CD4-positive, alpha-beta T cell treated with Interleukin-4 for 4 hours (primary cell): ENCODE results near the gene QKI.

ENCODE experiments used
- DNase-seq: peaks from one replicate; pipeline ENCODE4 v3.0.0-alpha.2; 2020

QKI gene

DNA sequence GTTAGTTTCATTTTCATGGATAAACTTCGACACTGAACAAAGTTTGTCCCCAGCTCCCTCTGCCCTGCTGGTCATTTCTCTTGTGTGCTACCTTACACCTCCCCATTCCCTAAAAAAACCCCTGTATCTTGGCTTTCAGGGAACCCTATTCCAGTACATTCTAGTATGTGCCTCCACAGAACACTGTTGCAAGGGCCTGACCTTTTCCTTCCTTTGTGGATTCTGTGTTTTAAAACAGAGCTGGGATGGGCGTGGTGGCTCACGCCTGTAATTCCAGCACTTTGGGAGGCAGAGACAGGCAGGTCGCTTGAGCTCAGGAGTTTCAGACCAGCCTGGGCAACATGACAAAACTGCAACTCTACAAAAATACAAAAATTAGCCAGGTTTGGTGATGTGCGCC, 20.6 kb upstream of the QKI start:
- DNase-seq = no peak

DNA sequence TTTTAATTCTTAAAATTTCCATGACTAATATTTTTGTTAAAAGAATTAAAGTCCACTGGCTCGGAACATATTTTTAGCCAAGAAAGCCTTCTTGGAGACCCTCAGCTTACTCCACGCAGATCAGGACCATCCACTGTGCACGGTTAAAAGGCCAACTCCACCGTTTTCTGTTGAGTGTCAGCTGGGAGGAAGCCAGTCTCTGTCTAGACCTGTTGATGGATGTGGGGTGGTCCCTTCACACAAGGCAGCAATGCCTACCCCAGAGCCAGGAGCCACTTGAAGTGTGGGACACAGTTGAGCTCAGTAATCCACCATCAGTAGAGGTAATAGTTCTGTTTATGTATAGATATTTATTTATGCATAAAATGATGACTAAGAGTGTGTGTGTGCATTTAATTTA, 19.9 kb upstream of the QKI start:
- DNase-seq = no peak

DNA sequence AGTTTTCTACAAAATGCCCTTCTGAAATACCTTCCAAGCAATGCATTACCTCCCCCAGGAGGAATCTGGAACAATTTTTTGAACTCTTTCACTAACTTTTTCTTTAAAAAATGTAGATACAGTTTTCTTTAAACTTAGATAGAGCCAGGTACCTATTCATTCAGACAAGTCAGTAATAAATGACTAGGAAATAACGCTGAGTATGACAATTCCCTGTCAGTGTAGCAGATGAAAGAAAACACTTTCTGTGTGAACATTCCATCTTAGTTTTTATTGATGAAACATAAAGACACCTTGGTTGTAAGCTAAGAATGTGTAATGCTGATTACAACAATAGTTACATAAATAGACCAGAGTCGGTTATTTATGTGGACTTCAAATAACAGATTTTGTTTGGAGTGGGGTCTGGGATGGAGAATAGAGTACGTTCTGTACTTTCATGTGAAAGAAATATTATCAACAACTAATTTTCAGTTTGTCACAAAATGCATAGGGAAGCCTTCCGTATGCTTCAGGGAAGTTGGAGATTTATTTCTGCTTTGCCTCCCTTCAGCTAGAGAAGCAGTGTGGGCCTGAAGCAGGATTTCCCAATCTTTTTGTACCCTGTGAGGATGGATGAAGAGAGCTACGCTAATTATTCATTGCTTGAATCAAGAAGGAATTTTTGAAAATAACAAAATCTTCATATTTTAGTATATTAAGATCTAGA, 19.2 kb upstream of the QKI start:
- DNase-seq = no peak

DNA sequence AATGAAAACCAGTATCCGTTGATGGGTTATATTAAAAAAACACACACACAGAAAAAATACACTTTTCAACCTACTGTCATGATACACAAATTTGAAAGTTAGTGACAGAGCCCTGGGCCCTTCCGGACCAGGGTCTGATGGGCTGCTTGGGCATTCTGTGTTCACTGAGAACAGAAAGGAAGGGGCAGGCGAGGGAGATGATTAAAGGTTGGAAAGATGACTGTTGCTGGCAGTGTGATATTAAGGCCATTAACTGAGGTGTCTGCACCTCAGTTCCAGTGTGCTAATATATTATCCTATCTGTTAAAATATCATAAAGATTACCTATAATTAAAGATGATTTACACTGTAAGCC, 18.7 kb upstream of the QKI start:
- no peak for DNase-seq

DNA sequence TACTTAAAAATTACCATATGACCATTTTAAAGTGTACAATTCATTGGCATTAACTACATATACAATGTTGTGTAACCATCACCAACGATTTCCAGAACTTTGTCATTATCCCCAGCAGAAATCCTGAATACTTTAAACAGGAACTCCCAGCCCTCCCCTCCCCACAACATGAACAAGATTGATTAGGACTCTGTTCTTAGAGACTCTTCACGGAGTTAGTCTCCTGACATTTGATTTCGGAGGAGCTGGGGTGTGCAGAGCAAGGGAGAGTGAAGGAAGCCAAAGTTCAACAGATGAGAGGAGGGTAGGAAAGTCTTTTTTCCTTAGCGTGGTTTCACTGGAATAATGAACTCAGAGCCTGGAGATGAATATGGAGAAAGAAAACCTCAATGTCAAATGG, 17.2 kb upstream of the QKI start:
- DNase-seq = no peak

DNA sequence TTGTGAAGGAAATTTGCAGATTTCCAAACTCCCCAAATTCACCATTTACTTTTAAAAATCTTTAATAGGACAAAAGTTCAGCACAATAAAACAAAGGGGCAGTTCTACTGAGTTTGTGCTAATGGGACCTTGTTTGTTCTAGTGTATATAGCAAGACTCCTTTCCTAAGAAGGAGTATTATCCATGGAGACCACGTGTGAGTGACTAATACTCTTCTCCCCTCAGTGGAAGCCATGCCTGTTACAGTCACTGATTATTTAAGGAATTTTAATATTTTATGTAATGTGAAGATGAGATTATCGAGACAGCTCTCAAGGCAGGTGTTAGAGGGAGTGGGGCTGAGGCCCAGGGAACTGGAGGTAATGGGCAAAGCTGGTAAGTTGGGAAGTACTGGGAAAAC, 16.4 kb upstream of the QKI start:
- DNase-seq = no peak

DNA sequence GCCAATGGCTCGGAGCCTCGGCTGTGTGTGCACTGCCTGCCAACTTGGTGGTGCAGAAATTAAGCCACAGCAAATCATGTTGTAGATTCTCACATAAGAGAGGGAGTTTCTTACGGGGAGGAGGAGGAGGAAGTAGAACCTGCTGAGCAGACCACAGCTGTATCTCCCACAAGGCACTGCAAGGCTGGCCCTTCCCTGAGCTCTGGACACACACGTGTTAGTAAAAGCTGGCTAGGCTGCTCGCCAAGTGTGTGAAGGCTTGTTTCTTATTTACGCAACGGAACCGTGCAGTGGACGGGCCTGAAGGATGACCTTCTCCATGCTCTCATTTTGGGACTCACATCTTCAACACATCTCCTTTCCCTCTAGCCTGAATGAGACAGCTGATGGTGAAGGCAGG, 15.7 kb upstream of the QKI start:
- no peak for DNase-seq

DNA sequence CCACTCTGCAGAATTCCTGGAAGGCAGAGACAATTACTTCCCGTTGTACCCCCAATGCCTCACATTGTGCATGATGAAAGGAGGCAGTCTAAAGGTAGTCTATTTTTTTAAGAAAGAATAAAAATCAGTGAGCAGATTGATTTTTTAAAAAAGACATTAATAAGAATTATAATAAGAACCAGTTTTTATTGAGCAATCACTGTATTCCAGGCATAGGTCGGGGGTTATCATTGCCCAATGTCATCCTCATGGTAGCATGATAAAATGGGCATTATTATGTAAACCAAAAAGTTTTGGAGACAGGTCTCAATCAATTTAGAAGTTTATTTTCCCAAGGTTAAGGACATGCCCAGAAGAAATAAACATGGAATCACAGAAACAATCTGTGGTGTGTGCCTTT, 14.0 kb upstream of the QKI start:
- DNase-seq = no peak

DNA sequence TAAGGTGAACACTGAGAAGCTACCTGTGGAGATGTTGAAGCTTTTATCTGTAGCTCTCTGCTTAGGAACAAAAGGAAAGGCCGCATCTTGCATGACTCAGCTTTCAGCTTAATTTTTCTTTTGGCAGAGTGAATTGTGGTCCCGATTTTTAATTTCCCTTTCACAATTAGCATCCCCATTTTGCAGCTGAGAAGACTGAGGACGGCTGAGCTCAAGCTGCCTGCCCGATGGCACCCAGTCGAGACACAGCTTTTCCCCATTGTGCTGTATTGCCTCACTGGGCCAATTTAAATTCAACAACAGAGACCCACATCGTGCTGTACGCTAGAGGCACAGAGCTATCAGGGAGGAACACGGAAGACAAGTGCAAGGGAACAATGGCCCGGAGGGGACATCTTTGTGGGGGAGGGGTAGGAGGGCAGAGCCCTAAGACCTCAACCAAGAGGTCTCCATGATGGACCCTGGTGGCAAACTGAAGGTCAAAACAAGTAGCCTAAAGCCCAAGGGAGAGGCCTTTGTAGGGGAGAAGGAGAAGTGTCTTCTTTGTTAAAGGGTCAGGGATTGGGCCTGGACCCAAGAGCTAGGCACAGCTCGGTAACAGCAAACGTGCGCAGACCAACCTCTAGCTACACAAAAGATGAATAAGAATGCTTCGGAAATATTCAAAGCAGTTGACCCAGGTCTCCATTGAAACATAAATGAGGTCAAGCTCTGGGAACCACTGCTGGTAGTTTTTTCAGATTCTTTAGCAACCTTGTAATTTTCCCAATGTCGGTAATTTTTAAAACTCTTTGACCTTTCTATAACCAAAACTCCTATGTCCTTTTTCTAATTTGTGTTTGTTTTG, 13.3 kb upstream of the QKI start:
- no peak for DNase-seq

DNA sequence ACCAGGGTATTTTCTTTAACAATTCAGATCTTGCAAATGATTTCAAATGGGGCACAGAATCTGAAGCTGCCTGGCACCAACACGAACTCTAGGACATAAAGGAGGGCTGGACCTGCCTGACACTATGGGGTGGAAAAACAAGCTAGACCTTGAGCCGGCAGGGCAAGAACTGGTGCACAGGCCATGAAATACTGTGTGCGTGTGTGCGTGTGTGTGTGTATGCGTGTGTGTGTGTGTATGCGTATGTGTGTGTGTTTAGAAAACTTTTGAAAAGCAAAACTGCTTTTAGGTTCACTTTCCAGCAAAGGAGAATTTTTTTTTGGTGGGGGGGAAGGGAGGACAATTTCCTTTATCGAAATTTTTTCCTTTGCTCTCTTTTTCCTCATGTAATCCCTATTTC, 11.9 kb upstream of the QKI start:
- DNase-seq = no peak

DNA sequence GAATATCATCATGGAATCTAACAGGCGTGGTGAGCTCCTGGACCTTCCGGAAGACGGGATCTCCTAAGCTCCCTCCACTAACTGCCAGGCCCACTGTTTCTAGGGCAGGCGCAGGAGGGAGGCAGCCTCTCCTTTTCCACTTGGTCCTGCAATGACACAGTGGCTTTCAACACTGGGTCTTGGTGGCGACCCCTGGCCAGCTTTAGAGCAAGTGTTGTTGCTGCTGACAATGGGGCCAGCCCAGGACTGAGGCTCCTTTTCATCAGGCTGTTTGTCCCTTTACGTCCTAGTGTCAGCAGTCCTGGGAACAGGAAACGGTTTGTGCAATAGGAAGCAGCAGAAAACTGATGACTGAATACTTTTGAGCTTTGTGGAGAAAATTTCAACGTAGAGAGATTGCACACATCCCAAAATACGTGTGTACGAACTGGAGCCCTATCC, 9.7 kb upstream of the QKI start:
- DNase-seq = no peak

DNA sequence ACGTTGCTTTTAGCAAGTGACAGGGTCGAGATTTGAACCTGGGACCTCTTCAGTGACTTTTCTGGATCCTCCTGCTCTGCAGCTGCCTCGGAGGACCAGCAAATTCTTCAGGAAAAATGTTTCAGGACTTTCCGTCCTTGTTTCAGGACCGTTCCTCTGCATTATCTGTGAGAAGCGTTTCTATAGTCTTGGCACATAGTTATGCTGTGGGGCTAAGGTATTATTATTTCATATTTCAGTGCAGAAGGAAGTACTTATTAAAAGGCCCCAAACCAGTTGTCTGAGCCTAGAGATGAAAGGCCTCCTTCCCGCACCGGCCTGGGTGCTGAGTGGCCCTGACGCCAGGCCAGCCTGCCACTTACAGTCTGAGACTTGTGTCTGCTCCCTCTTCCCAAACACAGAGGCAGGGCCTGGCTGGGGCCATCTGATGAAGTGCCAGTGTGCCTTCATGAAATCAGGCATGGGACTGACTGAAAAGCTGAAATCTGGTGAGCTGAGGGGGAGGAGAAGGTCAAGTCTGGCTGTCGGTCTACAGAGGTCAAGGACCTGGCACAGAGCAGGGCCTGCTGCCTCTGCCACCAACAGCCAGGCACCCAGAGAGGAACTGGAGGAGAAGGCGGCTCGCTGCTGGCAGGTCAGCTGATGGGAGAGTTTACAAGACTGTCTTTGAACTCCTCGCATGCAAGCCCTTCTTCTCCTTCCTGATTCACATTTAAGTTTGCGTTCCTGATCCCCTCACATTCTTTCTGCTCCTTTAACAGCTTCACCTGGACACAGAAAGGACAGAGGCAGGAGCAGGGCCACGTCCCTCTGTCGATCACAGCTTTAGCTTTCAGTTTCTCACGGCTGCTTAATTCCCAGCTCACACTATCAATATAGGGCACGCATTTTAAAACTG, 8.9 kb upstream of the QKI start:
- DNase-seq = no peak

DNA sequence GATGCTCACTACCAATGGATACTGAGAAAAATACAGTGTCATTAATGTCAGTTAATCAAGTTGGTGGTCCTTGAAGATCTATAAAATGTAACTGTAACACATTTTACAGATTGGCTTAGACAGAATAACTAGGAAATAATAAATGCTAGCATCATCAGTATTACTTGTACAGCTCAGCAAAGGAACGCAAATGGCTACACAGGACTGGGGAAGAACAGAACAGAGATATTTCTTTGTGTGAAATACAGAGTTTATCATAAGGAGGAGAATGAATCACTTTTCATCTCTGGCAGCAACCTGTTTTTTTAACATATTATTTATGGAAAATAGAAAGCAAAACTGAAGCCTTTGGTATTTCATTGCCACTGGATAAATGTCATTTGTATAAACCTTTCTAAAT, 8.2 kb upstream of the QKI start:
- no peak for DNase-seq

DNA sequence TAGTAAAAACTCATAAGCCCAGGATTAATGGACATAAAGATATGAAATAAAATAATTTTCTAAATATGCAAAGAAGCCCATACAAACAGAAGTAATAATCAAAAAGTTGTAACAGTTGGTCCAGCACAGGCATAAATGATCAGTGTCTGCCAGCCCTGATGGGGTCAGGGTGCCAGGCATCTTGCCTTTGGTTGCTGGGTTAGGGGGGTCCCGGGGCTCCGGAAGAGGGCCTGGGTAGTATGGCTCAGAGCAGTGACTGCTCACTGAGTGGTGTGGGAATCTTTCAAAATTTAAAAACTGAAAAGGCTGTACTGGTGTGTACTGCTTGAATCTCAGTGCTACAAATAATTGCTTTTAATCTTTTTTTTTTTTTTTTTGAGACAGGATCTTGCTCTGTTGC, 7.7 kb upstream of the QKI start:
- no peak for DNase-seq

DNA sequence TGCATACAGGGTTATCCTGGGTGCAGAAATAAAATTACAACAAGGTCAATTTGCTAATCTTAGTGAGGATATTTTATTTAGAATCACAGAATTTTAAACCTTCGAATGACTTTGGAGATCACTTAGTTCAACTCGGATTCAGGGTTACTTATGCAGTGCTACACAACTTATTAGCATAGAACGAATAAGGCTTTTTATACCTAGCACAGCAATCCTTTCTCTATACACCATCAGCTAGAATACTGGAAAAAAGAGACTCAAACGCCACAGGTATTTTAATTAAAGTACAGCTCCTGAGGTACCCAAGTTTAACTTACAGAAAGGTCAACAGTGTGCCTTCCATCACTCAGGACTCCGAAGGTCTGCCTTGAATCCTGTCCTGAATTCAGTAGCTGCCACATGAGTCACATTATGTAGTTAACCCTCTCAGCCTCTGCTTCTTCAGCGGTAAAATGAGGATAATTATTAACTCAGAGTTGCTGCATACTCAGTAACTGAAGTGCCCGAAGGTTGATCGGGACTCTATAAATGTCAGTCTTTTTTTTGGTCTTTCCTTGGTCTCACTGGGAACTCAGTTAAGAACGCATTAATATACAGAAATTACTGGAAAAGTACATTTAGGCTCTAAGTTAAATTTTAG, 6.0 kb upstream of the QKI start:
- DNase-seq = no peak

DNA sequence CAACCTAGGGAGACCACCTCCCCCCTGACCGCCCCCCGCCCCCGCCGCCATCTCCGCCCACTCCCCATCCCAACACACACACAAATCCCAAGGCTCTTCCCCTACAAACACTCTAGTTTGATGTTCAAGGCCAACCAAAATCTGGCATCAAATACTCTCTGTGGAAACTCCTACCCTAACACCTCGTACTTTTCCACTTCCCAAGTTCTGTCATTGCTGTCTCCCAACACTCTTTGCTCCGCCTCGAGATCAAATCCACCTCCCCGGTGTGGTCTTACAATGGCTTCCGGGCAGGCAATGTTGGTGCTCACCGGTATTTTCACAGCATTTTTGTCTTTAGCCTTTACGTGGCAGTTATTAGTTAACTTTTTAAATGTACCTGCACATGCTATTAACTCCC, 4.8 kb upstream of the QKI start:
- no peak for DNase-seq

DNA sequence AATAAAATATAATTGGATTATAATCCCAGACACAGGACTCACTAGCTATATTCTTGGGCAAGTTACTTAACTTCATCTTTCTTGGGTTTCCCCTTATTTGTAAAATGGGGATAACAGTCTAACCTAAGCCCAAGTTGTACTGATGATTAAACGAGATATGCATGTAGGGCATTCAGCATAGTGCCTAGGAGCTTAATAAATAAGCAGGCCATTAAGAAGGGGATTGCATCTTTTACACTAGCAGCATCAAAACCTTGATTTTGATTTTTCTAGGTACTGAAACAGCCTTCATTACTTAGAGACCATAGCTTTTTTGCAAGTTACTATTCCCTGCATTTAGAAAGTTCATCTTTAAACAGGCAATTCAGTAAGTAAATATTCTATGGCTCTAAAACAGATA, 2.2 kb upstream of the QKI start:
- DNase-seq = no peak

DNA sequence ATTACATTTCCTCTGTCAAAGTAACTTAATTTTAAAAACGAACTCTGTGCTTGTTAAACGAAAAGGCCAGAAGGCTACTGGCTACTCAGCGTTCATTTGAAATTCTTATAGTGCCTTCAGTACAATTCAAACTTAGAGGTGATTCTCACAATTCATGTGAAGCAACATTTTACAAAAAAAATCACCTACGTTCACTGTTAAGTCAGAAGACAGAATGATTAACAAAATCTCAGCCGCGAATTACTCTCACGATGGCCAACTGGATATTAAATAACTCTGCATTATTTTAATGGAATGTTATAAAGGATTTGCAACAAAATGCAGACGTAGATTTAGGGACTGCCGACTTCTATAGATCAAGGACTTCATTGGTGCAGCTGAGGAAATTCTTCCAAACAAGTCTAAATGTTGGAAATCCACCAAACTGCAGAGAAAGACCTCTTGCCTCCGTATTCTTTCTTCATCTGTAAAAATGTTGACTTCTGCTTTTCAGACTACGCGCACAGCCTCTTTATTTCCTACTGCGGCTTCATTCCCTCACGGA, 1.6 kb upstream of the QKI start:
- DNase-seq = no peak

DNA sequence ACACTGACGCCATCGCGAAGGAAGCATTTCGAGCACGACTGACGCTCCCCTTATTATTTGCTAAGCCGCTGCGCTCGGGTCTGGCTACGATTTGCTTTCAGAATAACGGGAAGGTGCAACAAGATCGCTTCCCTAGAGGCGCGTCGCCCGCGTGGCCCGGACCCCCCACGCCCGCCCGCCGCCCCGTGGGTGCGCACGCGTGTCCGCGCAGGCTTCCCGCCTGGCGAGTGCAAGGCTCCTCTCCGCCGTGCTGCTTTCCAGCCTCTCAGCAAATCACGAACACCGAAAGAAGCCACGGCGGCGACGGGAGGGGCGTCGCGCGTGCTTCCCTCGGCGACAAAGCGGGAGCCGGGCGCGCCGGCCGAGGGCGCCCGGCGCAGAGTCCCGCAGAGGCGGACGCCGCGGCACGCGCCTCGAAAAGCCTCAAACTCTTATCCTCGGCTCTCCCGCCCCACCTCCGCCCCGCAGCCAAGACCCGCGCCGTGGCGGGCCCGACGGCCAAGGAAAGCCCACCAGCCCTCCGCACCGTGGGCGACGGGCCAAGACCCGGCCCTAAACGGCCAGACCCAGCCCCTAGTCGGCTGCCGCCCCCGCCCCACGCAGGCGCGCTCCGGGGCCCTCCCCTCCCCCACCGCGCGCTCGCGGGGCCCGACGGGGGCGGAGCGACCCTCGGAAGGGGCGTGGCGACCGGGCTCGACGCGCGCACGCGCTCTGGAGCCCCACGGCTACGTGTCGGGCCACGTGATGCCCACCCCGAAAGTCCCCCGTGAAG, 987 bp upstream of the QKI start:
- DNase-seq = peak; percentile 90

DNA sequence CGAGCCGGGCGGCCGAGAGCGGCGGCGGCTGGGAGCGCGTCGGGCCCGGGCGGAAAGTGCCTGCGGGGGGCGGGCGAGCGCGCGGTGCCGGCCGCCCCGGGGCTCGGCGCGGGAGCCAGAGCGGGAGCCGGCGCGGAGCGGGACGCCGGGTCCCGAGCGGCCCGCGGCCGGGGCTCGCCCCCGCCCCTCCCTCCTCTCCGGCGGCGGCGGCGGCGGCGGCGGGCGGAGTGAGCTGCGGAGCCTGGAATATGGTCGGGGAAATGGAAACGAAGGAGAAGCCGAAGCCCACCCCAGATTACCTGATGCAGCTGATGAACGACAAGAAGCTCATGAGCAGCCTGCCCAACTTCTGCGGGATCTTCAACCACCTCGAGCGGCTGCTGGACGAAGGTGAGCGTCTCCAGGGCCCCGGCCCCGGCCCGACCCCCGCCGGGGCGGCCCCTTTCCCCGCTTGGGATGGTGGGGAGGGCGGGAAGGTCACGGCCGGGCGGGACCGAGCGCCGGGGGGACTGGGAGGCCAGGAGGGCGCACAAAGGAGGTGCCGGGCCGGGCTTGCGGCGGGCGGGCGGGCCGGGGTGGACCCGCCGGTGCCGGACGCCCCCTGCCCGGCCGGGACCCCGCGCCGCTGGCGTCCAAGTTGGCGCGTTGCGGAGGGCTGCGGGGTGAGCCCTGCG, 565 bp downstream of the QKI start:
- DNase-seq = no peak
